H1 (cell line): ENCODE results near the gene SLC22A13. TPM values are rescaled to one million over a fixed set of nuclear protein-coding genes. Genes with fewer than 3 reads are reported as not detected.

Source experiments
- ASH2L ChIP-seq: fragments of 200-600, 300-600 bp; sonication (generic); IDR thresholded peaks from one replicate; pipeline ENCODE4 v1.7.1; 2017; ENCODE audit warnings: low read length
- ATF3 ChIP-seq: IDR thresholded peaks from 2 replicates; pipeline ENCODE4 v1.6.1; 2011; ENCODE audit warnings: low read depth, mild to moderate bottlenecking, low read length; ENCODE audit not compliant: insufficient read depth
- CEBPB ChIP-seq: IDR thresholded peaks from 2 replicates; pipeline ENCODE4 v1.6.1; 2012; ENCODE audit warnings: low read depth, low read length
- CHD2 ChIP-seq: IDR thresholded peaks from 2 replicates; pipeline ENCODE4 v1.6.1; 2012; ENCODE audit warnings: low read length, improper control_type of control experiment
- CTBP2 ChIP-seq: IDR thresholded peaks from 2 replicates; pipeline ENCODE4 v1.7.0; 2011; ENCODE audit warnings: borderline replicate concordance, mild to moderate bottlenecking, moderate library complexity, mixed read lengths, low read length; ENCODE audit not compliant: insufficient read depth, insufficient read length
- GTF2F1 ChIP-seq: IDR thresholded peaks from 2 replicates; pipeline ENCODE4 v1.6.1; 2012; ENCODE audit warnings: low read depth, low read length, improper control_type of control experiment, borderline replicate concordance
- KDM4A ChIP-seq: IDR thresholded peaks from one replicate; pipeline ENCODE4 v1.7.1; 2012; ENCODE audit warnings: low read depth, mild to moderate bottlenecking, moderate library complexity, low read length, inconsistent platforms; ENCODE audit not compliant: severe bottlenecking
- POLR2A ChIP-seq, 2 experiments: IDR thresholded peaks; 1 replicate in 1 of 2; 2 replicates in 1 of 2; pipeline ENCODE4 v1.6.1; 2011; ENCODE audit warnings: low read depth in 2 of 2, low read length in 2 of 2, mild to moderate bottlenecking in 2 of 2; ENCODE audit errors: control extremely low read depth in 1 of 2
- RNF2 ChIP-seq: fragments of 200-900, 300-1000 bp; sonication (generic); IDR thresholded peaks from 2 replicates; pipeline ENCODE4 v1.7.1; 2016; ENCODE audit warnings: borderline replicate concordance, low read depth, mild to moderate bottlenecking, antibody characterized with exemption, low read length; ENCODE audit not compliant: poor library complexity, severe bottlenecking; ENCODE audit errors: missing control alignments
- SIRT6 ChIP-seq: IDR thresholded peaks from one replicate; pipeline ENCODE4 v1.7.1; 2012; ENCODE audit warnings: low read length, inconsistent platforms
- TAF1 ChIP-seq: IDR thresholded peaks from 2 replicates; pipeline ENCODE4 v1.6.1; 2011; ENCODE audit warnings: mild to moderate bottlenecking, low read depth, low read length
- USF2 ChIP-seq: IDR thresholded peaks from 2 replicates; pipeline ENCODE4 v1.6.1; 2011; ENCODE audit warnings: low read length, improper control_type of control experiment
- polyA plus RNA-seq, 7 experiments: library from polyadenylated mRNA; depleted of rRNA in 3 of 7; stranded (reverse) in 5 of 7; unstranded in 2 of 7; fragments of >200 nt in 5 of 7; fragments of 200-250 nt in 2 of 7; gene quantifications; 1 replicate in 5 of 7; 2 replicates in 1 of 7; 4 replicates in 1 of 7; pipeline versions ENCODE4 v1.2.1 to v1.2.3, GENCODE V29; 2011 to 2013; ENCODE audit warnings: missing spikeins in 2 of 7, mixed read lengths in 2 of 7
- total RNA-seq: library from RNA; stranded (reverse); fragmentation: NEBNext Ultra II Directional; extraction: Animal tissue kit (Norgen Biotek cat#: 25700); gene quantifications from 2 replicates; pipeline ENCODE4 v1.2.1, GENCODE V29; 2021

Gene SLC22A13
- total and polyA plus RNA-seq, 2 of the 8 experiments (the other 6 are each of a cell fraction or from before 2014, with no cell fraction given), result 0.05 to 0.41 TPM

GRCh38 chr3:38265604-38266307, at the start of gene SLC22A13 (continued):
- TF ChIP-seq TAF1 (no peak), ASH2L (no peak), RNF2 (no peak), KDM4A (no peak), SIRT6 (no peak), CTBP2 (no peak), CHD2 (no peak), ATF3 (no peak), POLR2A (IDR thresholded peaks at IDR 0.05; ENCODE audit: control extremely low read depth in 1 of 2, low read depth in 2 of 2, low read length in 2 of 2) (no peak), GTF2F1 (no peak), USF2 (no peak), CEBPB (no peak)
